ENCODE data around the gene SLC66A2.

SLC66A2 gene

DNA sequence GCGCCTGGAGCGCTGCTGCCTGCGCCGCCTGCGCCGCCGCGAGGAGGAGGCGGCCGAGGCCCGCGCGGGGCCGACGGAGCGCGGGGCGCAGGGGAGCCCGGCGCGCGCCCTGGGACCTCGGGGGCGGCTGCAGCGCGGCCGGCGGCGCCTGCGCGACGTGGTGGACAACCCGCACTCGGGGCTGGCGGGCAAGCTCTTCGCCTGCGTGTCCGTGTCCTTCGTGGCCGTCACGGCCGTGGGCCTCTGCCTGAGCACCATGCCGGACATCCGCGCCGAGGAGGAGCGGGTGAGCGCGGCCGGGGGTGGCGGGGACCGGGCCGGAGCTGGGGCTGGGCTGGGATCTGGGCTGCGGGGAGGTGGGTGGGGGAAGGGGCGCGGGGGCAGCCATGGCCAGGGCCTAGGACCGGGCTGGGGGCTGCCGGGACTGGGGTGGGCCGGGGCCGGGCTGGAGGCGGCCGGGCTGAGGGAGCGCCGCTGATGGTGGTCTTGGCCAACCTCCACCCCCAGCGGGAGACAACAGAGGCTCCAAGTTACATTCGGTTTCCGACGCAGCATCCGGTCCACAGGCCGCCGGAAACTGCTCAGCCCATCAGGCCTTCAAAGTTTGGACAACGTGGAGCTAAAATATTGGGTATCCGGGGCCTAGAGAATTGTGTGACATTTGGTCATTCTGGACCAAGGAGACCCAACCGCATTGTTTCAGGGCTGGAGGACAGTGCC lies 87.3 kb downstream of the SLC66A2 start:
- no peak for DNase-seq

DNA sequence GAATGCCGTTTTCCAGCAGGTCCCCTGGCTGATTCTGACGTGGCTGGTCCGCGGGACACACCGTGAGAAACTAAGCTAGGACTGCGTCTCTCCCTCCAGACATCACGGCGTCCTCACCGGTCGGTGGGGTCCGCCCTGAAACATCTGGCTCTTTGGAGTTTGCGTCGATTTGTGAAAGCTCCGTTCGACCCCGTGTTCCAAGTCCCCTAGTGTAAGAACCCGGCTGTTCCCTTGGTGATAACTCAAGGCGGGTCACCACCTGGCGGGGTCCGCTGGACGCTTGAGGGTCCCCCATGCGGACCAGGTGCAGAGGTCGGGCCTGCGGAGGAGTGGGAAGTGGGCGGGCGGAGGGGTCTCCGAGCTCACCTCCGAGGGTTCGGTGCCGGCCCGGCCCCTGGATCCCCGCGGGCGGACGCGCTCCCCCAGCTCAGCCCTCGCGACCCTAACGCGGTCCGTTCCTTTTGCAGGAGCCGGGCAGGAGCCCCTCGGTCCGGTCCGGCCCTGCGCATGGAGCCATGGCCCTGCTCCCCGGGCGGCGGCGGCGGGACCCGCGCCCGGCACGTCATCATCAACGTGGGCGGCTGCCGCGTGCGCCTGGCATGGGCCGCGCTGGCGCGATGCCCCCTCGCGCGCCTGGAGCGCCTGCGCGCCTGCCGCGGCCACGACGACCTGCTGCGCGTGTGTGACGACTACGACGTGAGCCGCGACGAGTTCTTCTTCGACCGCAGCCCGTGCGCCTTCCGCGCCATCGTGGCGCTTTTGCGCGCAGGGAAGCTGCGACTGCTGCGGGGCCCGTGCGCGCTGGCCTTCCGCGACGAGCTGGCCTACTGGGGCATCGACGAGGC lies 88.1 kb downstream of the SLC66A2 start:
- DNase-seq: no peak

DNA sequence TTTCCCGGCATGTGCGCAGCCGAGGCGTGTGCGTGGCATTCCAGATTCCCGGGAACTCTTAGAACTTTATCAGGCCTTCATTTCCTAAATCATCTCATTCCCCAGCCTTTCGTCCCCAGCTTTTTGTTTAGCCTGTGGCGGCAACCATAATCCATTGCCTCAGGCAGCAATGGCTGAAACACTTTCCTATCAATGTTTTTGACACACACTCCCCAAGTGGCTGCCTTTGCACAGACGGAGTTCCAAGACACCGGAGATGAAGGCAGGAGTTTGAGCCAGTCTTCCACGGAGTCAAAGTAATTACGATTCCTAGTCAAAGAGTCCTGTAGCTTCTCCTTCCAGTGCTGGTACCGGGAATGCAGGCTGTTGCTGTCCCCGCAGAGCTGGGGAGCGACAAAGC lies 88.9 kb downstream of the SLC66A2 start:
- no peak for DNase-seq

DNA sequence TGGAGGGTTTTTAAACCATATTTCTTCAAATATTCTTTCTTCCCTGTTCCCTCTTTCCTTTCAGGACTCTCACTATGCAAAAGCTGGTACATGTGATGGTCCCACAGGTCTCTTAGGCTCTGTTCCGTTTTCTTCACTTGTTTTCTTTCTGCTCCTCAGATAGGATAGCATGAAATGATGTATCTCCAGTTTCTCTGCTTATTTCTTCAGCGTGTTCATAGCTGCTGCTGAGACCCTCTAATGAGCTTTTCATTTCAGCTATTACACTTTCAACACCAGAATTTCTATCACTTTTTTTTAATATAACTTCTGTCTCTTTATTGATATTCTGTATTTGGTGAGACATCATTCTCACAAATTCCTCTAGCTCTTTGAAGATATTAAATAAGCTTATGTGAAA lies 89.8 kb downstream of the SLC66A2 start:
- DNase-seq: no peak

DNA sequence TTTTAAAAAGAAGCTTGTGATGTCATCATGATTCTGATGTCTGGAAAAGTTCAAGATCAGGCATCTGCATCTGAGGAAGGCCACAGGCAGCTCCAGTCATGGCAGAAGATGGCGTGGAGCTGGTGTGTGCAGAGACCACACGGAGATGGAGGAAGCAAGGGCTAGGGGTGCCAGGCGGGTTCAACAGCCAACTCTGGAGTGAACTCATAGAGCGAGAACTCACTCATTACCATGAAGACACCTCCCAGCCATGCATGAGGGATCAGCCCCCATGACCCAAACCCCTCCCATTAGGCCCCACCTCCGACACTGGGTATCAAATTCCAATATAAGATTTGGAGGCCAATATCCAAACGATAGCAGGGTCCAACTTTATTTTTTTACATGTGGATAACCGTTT lies 92.1 kb downstream of the SLC66A2 start:
- no peak for DNase-seq

DNA sequence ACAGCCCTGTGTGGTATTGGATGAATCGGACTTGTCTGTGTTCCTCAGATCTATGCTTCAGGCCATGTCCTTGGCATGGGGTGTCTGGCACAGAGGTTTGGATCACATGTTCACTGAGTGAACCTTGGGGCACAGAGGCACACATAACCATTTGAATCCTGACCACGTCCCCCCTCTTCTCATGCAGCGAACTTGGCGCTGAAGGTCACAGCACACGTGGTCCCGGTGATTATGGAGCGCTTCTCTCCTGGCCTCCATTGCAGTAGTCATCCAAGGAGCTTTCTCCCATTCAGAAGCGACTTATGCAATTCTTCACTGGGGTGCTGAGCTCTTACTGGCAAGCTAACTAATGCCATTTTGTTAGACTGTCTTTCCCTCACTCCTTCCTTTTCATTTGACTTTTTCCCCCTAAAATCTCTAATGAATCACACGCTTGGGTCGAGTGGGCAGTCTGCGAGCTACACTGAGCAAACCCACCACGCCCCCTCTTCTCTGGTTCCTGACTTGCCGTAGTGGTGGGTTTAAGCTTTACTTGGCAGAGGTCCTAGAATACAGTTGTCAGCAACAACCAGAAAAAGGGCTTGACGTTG lies 94.3 kb downstream of the SLC66A2 start:
- DNase-seq: peak; percentile 73

DNA sequence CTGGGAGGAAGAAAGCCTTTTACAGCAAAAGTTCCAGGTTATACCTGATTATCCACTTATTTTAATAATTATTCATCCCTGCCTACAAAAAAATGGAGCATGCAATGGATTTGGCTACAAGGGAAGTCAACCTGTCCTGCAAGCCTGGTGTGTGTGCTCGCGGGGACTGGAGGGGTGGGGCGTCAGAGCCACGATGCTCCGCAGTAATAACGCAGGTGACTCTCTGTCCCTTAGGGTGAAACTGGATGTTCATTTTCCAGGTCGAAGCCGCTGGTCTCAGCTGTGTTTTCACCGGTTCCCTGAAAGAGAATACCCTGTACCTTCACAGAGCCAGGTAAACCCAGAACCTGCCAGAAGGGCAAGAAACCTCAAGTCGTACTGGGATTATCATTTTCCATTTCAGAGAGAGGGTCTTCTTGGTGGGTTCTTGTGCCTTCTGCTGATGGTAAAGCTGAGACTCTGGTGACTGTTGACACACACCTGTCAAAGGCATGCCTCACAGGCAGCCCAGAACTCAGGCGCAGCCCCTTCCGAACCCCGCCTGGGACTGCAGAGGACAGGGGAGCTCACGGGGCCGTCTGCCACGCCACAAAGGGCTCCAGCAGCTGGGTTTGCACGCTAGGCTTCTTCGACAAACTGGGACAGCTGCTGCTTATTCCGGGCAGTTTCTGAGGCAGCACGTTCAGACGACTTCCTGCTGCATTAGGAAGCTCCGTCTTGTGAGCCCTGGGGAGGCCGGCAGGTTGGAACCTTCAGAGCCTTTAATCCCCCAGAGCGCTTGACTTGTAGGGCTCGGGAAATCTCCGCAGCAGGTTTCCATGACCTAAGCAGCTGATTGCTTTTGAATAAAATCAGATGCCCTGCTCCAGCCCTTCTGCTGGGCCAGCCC lies 95.1 kb downstream of the SLC66A2 start:
- DNase-seq: peak; percentile 94

DNA sequence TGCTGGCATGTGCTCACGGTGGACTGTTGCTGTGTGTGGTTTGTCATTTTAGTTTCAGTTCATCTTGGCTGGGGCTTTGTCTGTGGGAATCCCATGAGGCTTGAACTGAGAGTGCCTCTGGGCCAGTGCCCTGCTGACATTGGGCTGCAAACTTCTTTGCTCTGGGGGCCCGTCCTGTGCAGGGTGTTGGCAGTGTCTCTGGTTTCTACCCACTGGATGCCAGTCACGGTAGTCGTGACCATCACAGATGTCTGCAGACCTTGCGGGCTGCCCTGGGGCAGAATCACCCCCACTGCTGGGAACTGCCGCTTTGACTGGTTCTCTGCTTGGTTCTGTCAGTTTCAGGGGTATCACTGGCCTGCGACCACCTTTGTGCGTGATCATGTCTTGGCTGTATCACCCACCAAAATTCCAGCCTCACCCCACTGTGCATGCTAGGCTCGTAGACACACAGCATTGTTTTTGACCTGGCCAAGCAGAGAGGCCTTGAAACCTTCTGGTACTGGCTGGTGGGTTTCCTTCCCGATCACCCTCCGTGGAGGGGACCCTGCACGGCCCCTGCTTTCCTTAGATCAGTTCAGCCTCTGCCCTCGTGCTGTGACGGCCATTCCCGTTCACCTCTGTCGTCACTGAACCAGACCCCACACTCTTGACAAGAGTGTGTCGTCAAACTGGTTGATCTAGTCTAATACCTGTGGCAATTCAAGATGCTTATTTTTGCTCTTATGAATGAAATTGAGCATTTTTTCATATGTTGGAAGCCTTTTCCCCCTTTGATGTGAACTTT lies 96.1 kb downstream of the SLC66A2 start:
- DNase-seq: peak; percentile 94

DNA sequence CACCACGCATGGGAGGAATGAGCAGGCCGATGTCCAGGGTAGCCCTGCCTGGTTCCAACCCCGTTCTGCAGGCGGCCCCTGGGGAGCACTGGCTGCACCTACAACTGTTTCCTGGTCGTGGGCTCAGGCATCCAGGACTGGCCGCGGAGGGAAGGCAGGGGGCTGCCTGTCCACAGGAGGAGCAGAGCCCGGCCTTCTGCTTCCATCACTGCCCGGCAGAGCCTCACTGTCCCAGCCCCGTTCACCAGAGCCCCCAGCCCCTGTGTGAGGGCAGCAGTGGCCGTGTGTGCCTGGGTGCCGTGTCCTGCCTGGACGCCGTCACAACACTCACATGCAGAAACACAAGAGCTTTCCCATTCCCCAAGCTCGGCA lies 97.5 kb downstream of the SLC66A2 start:
- DNase-seq: no peak

DNA sequence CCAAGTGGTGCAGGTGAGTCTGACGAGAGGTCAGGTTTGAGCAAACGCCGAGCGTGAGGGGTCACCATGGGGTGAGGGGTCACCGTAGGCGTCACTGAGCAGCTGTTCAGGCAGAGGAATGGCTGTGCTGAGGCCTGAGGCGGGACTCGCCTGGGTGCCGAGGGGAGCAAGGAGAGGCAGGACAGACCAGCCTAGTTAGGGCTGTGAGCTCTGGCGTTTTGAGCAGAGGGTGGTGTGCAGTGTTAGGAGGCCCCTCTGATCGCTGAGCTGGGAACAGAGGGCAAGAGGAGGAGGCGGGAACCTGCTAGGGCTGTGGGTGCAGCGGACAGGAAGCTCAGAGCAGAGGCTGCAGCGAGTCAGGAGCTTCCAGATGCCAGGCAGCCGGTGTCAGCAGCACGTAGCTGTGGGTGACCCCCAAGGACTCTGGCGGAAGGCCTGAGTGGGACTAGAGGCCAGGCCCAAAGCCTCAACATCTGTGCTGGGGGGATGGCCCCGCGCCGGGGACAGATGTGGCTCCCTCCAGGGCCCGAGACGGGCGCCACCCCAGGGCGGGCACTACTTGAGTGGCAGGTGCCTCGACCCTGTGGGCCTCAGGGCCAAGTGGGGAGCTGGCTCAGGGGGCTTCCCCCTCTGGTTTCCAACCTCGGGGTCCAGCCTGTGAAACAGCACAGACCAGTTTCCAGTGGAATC lies 98.0 kb downstream of the SLC66A2 start:
- no peak for DNase-seq

DNA sequence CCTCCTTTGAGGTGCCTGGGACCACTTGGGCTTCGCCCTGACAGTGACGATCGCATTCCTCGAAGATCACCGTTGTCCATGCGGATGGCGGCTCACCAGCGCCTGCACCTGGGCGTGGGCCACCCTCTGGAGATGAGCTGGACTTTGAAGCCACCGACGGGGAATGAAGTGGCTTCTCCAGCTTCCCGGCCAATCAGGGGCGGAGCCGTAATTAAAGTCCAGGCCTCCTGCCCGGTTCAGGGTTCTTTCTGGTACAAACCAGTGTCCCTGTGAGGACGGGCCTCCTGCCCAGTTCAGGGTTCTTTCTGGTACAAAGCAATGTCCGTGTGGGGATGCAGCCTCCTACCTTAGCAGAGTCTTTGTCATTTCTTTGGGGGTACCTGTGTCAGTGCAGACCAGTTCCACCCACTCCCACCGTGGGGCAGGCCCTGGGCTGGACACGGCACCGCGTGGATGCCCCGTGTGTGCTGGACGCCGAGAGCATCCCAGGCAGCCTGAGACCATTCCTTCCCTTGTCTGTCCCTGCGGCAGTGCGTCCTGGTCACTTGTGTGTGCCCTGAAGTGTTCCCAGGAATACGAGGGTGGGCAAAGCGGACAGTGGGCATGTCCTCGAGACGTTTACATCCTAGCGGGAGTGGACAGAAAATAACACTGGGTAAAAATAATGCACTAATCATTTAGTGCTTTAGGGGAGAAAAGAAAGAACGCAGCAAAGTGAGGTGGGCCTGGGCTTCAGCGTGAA lies 98.7 kb downstream of the SLC66A2 start:
- no peak for DNase-seq
